HG03025 (cell line): Measurements from ENCODE around the gene TPM2.
"Not testable (repeated sequence)": the region's sequence is repeated elsewhere in the genome, so short reads cannot be mapped to it uniquely, and the experiment has no call there.

Experiments
- ATAC-seq: cut with Tn5 transposase; IDR thresholded peaks from one replicate; pipeline ENCODE4 v1.9.1; 2021; ENCODE audit warnings: mild to moderate bottlenecking, moderate library complexity; ENCODE audit not compliant: unreplicated experiment, low FRiP score

The TPM2 gene

DNA sequence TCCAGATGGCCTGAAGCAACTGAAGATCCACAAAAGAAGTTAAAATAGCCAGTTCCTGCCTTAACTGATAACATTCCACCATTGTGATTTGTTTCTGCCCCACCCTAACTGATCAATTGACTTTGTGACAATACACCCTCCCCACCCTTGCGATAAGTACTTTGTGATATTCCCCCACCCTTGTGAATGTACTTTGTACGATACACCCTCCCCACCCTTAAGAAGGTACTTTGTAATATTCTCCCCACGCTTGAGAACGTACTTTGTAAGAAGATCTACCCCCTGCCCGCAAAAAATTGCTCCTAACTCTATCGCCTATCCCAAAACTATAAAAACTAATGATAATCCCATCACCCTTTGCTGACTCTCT lies 52.9 kb downstream of the TPM2 start:
- not testable (repeated sequence) for ATAC-seq

DNA sequence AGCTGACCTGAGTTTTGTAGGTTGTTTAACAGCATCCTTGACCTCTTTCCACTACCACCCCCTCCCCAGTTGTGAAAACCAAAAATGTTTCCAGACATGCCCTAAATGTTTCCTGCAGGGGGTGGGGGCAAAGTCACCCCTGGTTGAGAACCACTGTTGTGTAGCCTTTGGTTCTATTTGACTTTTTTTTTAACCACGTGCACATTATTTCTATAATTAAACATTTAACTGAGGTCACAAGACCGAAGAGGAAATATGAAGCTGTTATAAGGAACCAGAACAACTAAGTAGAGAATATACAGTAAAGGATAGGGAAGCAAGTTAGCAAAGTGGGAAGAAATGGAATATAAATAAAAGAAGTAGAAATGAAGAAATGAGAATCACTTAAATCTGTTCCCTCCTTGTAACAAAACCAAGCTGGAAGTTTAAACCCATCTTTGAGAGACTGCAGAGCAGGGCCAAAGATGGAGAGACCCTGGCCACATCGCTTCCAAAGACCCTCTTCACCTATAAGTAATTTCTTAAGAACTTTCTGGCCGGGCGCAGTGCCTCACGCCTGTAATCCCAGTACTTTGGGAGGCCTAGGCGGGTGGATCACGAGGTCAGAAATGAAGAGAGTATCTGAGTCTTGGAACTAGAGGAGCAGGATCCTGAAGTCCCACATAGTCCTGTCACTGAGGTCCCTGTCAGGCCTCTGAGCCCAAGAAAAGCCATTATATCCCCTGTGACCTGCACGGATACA lies 53.4 kb downstream of the TPM2 start:
- no peak for ATAC-seq

DNA sequence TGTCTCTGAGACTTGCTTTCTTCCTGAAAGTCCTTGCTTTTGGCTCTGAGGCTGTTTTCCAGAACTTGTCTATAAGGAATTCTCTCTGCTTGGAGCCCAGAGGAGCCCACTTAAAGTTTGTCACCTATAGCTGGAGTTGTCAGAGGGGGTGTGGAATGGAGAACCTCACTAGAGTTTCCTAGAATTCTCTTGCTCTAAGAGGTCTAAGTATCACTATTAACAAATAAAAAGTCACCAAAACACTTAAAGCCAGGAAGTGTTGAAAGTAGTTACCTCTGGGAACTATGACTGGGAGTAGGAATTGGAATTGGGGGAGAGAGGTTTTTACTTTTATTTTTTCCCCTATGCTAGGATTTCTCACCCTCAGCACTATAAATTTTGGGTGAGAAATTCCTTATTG lies 54.0 kb downstream of the TPM2 start:
- ATAC-seq = no peak
